HEK293 (cell line): Measurements from ENCODE around the gene RNF146.

Experiments
- BCL11B ChIP-seq: fragments of 450-650 bp; formaldehyde crosslinking; IDR thresholded peaks from 2 replicates; pipeline ENCODE4 v1.5.1; 2016; ENCODE audit warnings: low read depth, missing biosample characterization, missing genetic modification characterization
- CTCF ChIP-seq: fragments of 450-650 bp; formaldehyde crosslinking; IDR thresholded peaks from 2 replicates; pipeline ENCODE4 v1.5.1; 2016; ENCODE audit warnings: missing biosample characterization, missing genetic modification characterization
- PRDM6 ChIP-seq: fragments of 450-650 bp; formaldehyde crosslinking; IDR thresholded peaks from 2 replicates; pipeline ENCODE4 v1.5.1; 2017; ENCODE audit warnings: missing biosample characterization, missing genetic modification characterization
- ZNF2 ChIP-seq: fragments of 450-650 bp; formaldehyde crosslinking; IDR thresholded peaks from 2 replicates; pipeline ENCODE4 v1.5.1; 2016; ENCODE audit warnings: missing biosample characterization, missing genetic modification characterization
- ZNF239 ChIP-seq: fragments of 450-650 bp; formaldehyde crosslinking; IDR thresholded peaks from 2 replicates; pipeline ENCODE4 v1.5.1; 2016; ENCODE audit warnings: missing biosample characterization, missing genetic modification characterization
- ZNF274 ChIP-seq, 2 experiments: fragments of 200-500 bp in 1 of 2; fragments of 450-650 bp in 1 of 2; sonication (Bioruptor generic) in 1 of 2; formaldehyde crosslinking in 1 of 2; IDR thresholded peaks; 2 replicates each; pipeline versions ENCODE4 v1.5.1 to v1.6.1; 2014 to 2016; ENCODE audit warnings: borderline replicate concordance in 1 of 2, inconsistent platforms in 1 of 2, low read length in 1 of 2, missing biosample characterization in 1 of 2, missing genetic modification characterization in 1 of 2
- ZNF391 ChIP-seq: fragments of 450-650 bp; formaldehyde crosslinking; IDR thresholded peaks from 2 replicates; pipeline ENCODE4 v1.5.1; 2016; ENCODE audit warnings: low read depth, missing biosample characterization, missing genetic modification characterization, borderline replicate concordance
- ZNF510 ChIP-seq: fragments of 450-650 bp; formaldehyde crosslinking; IDR thresholded peaks from 2 replicates; pipeline ENCODE4 v1.5.1; 2018; ENCODE audit warnings: mild to moderate bottlenecking, missing genetic modification characterization, missing biosample characterization; ENCODE audit not compliant: insufficient replicate concordance
- ZNF645 ChIP-seq: fragments of 450-650 bp; formaldehyde crosslinking; IDR thresholded peaks from 2 replicates; pipeline ENCODE4; 2016; ENCODE audit warnings: missing biosample characterization, missing genetic modification characterization
- ZNF654 ChIP-seq: fragments of 450-650 bp; formaldehyde crosslinking; IDR thresholded peaks from 2 replicates; pipeline ENCODE4 v1.5.1; 2016; ENCODE audit warnings: low read depth, missing biosample characterization, missing genetic modification characterization
- ZNF660 ChIP-seq: fragments of 450-650 bp; IDR thresholded peaks from 2 replicates; pipeline ENCODE4 v1.5.1; 2018; ENCODE audit warnings: missing biosample characterization, mild to moderate bottlenecking, missing genetic modification characterization

GRCh38 chr6:127300411-127300810, 33.7 kb downstream of the RNF146 start:
- TF ChIP-seq PRDM6 (tag by site-specific recombination) = no peak
- TF ChIP-seq ZNF510 = no peak
- TF ChIP-seq ZNF645 (tag by site-specific recombination) = no peak
- TF ChIP-seq ZNF239 (tag by site-specific recombination) = no peak
- TF ChIP-seq CTCF (tag by site-specific recombination) = no peak
- TF ChIP-seq ZNF654 = no peak
- no peak for TF ChIP-seq ZNF2 (tag by site-specific recombination)
- TF ChIP-seq ZNF391 (tag by site-specific recombination) = no peak
- no peak for TF ChIP-seq ZNF660 (tag by site-specific recombination)
- TF ChIP-seq ZNF274 (IDR thresholded peaks at IDR 0.05; ENCODE audit: low read length) = no peak
- no peak for TF ChIP-seq ZNF274 (tag by site-specific recombination; IDR thresholded peaks at IDR 0.05; ENCODE audit: borderline replicate concordance)
- no peak for TF ChIP-seq BCL11B
